HG02973 (cell line): Measurements from ENCODE around the gene SERPINF2.
"Not testable (repeated sequence)": the region's sequence is repeated elsewhere in the genome, so short reads cannot be mapped to it uniquely, and the experiment has no call there.

Experiments
- ATAC-seq: cut with Tn5 transposase; IDR thresholded peaks from one replicate; pipeline ENCODE4 v1.9.1; 2021; ENCODE audit warnings: moderate library complexity; ENCODE audit not compliant: unreplicated experiment

Gene SERPINF2

DNA sequence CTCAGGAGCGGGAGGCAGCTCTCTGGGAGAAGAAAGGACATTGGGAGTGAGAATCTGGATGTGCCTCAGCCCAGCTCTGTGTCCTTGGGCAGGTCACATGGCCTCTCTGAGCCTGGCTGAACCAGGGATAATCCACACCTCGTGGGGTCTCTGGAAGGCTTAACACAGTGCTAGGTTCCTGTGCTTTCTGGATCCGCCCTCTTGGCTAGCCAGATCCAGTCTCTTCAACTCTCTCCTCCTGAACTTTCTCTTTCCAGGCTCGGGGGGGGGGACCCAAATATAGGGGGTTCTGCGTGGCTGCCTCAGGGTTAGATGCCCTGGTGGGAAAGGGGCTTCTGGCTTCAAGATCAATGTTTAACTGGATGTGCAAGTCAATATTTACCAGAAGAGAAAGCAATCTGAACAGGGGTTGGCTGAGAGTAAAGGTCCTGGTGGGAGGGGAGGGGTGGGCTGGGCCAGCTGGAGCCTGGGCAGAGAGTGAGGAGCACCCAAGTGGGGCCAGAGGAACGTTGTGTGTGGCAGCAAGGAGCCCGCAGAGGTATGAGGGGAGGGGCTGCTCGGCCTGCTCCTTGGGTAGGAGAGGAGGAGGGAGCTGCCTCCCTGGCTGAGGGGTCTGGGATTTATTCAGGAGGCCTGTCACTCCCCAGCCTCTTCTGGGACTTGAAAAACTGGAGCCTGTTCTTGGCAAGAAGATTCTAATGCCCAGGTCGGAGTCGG, at the start of gene SERPINF2:
TSS of gene SERPINF2 (plus strand) at position 501 of the 717 bp plus-strand sequence. CDS start 2,125 bp downstream, outside the sequence.
- ATAC-seq: no peak

DNA sequence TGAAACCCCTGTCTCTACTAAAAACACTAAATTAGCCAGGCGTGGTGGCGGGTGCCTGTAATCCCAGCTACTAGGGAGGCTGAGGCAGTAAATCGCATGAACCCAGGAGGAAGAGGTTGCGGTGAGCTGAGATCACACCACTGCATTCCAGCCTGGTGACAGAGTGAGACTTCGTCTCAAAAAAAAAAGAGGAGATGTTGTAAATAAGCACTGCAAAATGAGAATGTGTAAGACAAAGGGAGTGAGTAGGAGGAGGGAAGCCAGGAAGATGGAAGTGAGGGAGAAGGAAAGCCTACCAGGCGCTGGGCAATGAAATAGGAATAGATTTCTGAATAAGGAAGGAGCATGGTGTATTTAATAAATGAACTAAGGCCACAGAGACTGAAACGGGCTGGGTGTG, 49.3 kb upstream of the SERPINF2 start:
- no peak for ATAC-seq

DNA sequence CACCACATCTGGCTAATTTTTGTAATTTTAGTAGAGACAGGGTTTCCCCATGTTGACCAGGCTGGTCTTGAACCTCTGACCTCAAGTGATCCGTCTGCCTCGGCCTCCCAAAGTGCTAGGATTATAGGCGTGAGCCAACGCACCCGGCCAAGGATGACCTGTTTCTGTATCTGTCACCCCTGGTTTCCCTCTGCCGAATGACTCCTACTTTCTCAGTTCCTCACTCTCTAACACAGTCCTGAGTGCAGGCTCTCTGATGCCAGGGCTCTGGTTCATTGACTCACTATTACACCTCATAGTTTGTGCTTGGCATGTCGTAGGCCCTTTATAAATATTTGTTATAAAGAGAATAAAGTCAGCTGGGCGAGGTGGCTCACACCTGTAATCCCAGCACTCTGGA, 47.3 kb upstream of the SERPINF2 start:
- no peak for ATAC-seq

DNA sequence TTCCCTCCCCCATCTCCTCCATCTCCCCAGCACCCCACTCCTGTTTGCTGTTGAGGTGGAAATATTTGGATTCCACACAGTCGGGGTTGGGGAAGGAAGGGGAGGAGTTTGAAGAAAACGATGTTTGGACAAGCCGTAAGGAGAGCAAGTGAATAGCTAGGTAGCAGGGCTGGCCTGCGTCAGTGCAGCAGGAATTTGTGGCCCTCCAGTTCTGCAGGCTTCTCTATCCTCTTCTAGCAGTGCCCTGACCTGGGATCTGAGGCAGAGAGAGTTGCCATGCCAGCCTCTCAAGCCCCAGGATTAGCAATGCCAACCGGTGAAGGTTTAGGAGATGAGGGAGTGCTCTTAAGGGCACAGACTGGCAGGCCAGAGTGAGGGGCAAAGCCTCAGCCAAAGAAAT, 45.0 kb upstream of the SERPINF2 start:
- no peak for ATAC-seq

DNA sequence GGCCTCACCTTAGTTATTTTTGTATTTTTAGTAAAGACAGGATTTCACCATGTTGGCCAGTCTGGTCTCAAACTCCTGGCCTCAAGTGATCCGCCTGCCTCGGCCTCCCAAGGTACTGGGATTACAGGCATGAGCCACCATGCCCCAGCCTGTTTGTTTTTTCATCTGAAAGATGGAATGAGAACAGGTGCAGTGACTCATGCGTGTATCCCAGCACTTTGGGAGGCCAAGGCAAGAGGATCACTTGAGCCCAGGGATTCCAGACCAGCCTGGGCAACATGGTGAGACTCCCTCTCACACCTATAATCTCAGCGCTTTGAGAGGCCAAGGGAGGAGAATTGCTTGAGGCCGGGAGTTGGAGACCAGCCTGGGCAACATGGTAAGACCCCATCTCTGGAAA, 42.8 kb upstream of the SERPINF2 start:
- not testable (repeated sequence) for ATAC-seq

DNA sequence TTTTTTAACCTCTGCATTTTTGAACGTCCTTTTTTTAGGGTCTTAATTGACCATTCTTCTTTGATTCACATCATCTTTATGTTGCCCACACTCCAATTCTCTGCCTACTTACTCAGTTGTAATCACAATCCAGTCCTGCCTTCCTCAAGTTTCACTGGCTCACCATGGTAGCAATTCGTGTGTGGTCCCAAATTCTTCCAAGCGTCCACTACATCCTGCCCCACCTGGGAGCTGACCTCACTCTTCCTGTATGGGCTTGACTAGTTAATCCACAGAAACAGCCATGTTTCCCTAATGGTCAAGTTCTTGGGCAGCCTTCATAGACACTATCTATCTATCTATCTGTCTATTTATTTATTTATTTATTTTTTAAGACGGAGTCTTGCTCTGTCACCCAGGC, 39.6 kb upstream of the SERPINF2 start:
- no peak for ATAC-seq

DNA sequence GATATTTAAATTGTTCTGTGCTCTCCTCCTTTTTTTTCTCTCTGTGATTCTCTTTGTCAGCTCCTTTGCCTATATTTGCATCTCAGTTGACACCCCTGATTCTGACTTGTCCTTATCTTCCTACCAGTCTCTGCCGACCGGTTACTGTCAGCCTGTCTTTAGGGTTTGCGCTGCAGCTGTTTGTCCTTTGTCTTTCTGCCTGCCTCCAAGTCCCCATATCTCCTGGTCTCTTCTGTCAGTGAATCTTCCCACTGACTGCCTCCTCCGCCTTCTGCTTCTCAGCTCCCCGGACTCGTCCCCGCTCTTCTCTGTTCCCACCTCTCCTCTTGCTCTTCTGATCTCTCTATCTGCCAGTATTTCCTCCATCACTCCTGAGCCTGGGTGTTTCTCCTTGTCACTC, 37.7 kb upstream of the SERPINF2 start:
- ATAC-seq: no peak

DNA sequence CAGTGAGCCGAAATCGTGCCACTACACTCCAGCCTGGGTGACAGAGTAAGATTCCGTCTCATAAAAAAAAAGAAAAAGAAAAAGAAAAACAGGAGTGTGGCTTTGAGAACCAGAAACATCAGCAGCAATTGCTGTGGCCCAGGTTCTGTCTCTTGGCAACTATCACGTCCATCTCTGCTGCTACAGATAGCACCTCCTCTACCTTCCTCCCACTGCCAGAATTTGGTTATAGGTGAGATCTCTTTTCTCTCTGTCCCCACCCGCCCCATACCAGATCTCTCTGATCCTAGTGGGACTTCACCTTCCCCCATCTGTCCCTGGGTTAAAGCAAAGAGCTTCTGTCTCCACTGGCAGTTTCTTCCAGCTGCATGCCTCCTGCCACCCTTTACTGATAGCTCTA, 35.6 kb upstream of the SERPINF2 start:
- no peak for ATAC-seq

DNA sequence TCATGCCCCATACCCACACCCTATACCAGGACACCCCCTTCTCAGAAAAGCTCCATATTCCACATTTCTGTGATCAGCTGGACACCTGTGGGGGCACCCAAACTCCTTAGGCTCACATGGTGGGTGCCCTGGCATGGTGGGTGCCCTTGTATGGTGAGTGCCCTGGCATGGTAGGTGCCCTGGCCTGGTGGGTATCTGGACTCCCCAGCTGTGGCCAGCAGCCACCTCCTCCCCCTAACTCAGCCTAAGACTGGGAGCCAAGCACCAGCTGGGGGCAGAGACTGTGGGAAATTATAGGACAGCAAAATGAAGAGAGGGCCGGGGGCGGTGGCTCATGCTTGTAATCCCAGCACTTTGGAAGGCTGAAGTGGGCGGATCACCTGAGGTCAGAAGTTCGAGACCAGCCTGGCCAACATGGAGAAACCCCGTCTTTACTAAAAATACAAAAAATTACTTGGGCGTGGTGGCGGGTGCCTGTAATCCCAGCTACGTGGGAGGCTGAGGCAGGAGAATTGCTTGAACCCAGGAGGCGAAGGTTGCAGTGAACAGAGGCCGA, 33.8 kb upstream of the SERPINF2 start:
- not testable (repeated sequence) for ATAC-seq

DNA sequence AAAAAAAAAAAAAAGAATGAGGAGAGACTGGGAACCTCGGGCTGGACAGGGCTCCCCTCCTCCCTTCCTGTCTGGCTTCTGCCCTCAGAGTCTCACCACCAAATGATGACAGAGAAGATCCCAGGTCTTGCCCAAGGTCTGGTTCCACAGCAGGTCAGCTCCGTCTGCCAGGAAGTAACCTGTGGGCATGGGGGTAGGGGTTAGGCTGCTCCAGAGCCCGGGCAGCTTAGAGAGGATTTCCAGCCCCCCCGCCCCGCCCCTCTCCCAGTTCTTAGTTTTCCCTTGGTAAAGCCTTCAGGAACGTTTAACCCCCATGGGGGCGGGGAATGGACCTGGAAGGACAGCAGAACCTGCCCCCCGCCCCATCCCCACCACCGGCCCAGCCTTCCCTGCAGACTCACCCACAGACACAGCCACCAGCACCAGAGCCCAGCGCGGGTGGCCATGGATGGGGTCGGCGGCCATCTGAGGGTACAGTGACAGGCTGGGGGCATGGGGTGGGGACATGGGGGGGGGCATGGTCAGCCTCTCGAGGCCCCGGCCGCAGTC, 33.2 kb upstream of the SERPINF2 start:
- ATAC-seq: no peak

DNA sequence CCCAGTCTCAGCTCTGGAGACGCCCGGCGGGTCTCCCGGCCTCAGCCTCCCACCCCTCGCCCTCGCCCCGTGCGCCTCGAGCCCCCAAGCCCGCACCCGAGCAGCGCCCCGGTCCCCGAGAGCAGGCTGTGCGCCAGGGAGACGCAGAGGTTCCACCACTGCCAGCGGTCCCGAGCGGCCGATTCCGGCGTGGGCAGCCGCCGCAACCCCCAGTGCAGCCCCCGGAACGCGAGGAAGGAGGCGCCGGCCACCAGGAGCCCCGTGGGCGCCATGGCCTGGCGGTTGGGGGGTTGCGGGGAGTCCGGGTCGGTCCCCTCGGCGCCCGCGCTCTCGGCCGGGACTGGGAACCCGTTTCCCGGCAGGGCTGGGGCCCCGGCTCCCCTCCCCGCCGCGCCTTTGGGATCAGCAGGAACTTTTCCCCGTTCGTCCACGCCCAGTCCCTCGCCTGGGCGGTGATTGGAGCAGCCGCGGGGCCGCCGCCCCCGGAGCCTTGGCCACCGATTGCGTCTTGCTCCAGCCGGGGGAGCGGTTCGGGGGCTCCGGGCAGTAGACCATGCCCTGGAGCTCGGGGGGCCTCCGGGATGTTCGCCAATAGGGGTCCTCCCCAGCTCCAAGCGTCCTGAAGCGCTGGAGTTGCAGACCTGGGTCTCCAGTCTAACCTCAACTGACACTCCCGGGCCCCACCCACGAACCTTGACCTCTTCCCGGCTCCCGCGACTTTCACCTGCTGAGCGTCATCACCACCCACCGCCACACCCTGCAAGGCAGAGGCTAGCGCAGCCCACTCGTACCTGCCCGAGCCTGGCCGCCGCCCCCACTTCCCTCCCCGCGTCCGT, 32.5 kb upstream of the SERPINF2 start, which contains the start of gene TLCD2:
TSS of gene TLCD2 (minus strand) at position 407 of the 836 bp plus-strand sequence. CDS start at position 272, 135 bp downstream.
- no peak for ATAC-seq

DNA sequence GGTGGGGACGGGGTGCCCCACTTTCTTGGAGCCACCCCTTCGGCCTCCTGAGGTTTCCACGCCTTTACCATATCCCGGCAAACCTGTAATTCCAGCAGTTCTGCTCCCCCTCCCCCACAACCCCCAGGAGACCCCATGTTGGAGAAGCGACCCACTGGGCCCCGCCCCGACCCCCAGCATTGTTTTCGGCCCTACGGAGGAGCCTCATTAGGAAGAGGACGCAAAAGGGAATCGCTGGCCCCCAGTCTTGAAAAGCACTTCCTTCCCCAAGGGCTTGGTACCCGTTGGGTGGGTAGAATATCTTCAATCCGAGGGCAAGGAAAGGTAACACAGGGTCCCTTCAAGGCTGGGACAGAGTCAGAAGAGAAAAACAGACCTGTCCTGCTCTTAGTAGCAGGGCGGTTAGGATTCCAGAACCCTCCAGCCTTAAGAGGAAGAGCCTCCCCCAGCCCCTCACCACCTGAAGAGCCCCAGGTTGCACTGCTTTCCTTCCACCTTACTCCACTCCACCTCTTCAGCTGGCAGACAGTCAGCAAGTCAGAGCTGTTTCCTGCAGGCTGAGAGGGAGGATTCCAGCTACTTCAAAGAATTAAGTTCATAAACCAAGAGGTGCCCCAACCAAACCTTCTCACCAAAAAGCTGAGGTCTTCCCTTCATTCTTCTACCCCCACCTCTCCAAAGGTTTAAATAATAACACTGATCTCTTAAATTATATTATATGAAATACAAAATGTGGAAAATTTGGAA, 31.7 kb upstream of the SERPINF2 start:
- no peak for ATAC-seq

DNA sequence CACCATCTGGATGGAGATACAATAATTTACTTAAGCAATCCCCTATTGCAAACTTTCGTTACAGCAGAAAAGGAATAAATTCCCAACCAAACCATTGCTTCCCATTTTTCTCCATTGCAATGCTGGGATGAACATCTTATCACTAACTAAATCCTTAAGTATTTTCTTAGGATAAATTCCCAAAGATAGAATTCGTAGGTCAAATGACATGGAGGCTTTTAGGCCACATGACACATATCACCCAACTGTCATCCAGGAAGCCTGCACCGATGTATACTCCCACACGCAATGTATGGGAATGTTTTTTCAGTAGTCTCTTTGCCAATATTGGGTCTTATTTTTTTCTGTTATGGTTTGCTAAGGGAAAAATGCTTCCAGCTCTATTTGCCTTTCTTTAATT, 30.9 kb upstream of the SERPINF2 start:
- no peak for ATAC-seq

DNA sequence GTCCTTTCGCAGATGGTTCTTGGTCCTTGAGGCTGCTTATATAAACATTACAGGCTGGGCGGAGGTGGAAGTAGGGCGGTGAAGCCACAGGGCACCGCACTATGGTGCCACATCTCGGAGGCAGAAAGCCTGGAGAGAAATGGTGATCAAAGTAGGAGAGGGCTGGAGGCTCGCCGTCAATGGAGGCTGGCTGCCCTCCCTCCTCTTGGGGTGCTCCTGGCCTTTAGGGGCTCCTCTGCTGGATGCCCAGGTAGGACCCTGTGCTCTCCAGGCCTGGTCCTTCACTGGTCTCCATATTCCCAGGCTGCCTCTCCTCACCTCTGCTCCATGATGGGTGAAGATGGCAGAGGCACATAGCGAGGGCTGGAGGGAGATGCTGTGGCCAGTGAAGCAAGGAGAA, 30.4 kb upstream of the SERPINF2 start:
- no peak for ATAC-seq

DNA sequence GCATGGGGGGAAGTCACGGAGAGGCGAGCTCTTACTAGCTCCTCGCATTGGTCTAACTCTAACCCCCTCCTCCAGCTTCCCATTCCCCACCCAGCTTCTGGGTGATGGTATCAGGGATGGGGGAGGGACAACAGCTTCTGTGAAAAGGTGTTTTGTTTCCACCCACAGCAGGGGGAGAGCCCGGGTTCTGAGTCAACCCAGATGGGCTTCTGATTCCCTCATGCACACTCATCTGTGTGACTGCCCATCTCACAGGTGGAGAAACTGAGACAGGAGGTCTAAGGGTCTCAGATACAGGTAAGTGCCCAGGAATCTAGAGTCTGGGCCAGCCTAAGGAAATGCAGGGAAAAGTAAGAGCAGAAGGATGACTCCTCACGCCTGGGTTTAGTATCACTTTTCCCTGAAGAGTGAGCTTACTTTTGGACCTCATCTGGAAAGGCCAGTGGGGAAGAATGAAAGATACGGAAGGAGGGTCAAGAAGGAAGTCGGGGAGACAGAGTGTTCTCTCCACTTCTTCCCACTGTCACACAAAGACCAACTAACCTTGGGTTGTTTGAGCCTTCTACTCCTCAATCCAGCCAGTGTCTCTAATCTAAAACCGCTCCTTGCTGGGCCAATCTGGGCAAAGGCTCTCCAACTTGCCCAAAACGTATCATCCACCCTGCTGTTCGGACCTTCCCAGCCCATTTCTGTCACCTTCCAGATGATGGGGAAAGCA, 29.4 kb upstream of the SERPINF2 start:
- no peak for ATAC-seq

DNA sequence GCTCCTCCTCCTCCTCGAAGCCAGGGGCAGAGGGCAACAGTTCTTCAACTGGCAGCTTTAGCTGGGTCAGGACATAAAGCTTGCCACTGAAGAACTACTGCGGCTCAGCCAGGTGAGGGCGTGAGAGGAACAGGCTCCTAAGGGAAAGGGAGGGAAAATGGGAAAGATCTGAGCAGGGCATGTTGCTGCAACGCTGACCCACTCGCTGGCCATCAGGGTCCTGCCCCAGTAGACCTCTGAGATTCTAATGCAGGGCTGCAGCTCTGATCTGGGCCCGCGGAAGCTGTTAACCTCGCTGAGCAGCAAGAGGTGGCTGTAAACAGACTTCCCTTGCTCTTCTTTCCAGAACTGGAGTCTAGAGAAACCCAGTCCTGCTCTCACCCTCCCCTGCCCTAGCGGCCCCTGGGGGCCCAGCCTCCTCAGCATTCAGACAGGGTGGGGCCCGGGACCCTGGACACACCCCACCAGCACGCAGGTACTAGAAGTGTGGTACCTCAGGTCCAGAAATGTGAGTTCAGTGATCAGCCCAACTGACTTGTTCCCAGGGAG, 28.7 kb upstream of the SERPINF2 start:
- no peak for ATAC-seq

DNA sequence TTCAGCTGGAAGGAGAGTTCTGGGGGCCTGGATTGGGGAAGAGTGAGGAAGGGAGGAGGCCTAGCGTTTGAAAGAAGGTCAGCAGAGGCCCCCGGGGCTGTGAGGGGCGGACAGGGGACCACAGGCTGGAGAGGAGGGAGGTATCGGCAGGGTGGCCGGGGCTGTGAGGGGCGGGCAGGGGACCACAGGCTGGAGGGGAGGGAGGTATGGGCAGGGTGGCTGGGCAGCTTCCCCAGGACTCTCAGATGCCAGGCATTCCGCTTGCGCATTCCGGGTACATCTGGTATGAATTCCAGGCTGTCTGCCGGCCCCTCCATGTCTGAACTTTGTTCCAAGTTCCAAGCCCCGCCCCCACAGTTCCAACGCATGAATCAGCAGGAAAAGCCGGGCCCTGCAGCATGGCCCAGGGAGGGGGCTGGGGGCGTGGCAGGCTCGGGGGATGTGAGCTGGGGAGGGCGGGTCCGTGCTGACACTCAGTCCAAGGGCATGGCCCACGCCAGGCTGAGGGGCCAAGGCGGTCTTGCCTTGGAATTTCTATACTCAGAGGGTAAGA, 28.2 kb upstream of the SERPINF2 start:
- ATAC-seq: no peak

DNA sequence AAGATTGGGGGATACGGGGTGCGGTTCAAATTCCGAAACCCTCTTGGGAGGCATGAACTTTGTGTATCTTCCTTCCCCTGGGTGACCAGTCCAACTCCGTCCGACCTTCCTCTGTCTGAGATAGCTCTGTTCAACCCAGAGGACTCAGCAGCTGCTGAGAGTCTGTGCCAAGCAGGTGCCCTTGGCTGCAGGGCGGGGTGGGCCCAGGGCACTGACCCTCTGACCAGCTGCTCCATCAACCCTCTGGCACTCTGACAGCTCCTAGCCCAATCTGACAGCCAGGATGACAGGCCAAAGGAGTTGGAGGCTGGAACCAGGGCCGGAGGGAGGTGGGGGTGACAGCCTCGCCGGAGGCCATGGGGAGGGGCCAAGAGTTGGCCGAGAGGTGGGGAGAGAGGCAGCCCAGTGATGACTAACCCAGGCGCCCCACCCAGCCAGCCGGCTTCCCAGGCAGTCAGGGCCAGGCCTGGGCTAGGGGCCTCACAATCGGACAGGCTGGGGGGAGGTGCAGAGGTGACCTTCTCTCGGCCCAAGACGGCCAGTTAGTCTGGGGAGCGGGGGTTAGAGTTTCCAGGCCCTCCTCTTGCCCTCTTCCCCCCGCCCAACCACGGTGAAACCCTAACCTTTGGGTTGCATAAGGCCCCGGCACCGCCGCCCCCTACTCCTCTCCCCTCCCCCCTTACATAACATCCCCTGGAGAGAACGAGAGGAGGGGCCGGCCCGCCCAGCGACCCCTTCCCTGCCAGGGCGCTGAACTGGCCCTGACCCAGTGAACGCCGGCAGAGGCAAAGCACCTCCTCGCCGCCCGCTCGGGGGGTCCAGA, 27.5 kb upstream of the SERPINF2 start:
- no peak for ATAC-seq

DNA sequence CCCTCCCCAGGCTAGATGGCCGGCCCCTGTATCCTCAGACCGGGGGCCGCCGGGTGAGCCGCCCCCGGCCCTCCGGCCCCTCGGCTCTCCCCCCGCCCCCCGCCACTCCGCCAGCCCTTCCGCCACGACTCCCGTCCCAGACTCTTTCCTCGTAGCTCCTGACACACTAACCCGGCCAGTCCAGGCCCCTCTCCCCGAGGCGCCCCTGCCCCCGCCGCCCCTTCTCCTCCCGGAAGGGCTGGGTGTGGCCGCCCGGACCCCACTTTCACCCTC, 26.9 kb upstream of the SERPINF2 start:
- no peak for ATAC-seq
